MG63 (cell line): Measurements from ENCODE around the gene DZANK1. TPM values are rescaled to one million over a fixed set of nuclear protein-coding genes. Genes with fewer than 3 reads are reported as not detected.
A peak's percentile ranks its signal among the peaks of the same experiment; 100 is the strongest.
"Not testable (repeated sequence)": the region's sequence is repeated elsewhere in the genome, so short reads cannot be mapped to it uniquely, and the experiment has no call there.

Experiments
- DNase-seq: peaks from one replicate; pipeline ENCODE4 v3.0.0-alpha.2; 2020
- H3K27me3 ChIP-seq: fragments of 250-450 bp; sonication (Bioruptor Pico); 2 replicates; pipeline ENCODE4 v1.5.1; 2020; ENCODE audit warnings: mild to moderate bottlenecking, moderate library complexity
- H3K36me3 ChIP-seq: fragments of 250-450 bp; sonication (Bioruptor Pico); 2 replicates; pipeline ENCODE4 v1.5.1; 2020; ENCODE audit warnings: mild to moderate bottlenecking, moderate library complexity
- H3K4me3 ChIP-seq: fragments of 250-450 bp; sonication (Bioruptor Pico); 2 replicates; pipeline ENCODE4 v1.5.1; 2020; ENCODE audit warnings: mild to moderate bottlenecking, moderate library complexity
- H3K9me3 ChIP-seq: fragments of 250-450 bp; sonication (Bioruptor Pico); 2 replicates; pipeline ENCODE4 v1.5.1; 2020; ENCODE audit warnings: mild to moderate bottlenecking, moderate library complexity
- total RNA-seq: library from RNA; depleted of rRNA; stranded (reverse); fragments of >200 nt; shearing (Covaris generic); gene quantifications from 2 replicates; pipeline ENCODE4 v1.2.3, GENCODE V29; 2014; ENCODE audit warnings: low replicate concordance; rRNA removed

DZANK1 gene
- 0.10 and 0.40 TPM in 2 replicates for total RNA-seq

- no peaks in the 10 kb centered on the region for H3K27me3 ChIP-seq
These were observed at the start of gene DZANK1, which contains the start of gene POLR3F for GRCh38 chr20:18466894-18467730. Gene DZANK1 (minus strand): TSS chr20:18467030. CDS start chr20:18465358, 1,672 bp downstream. Gene POLR3F (plus strand): TSS chr20:18467390. CDS start chr20:18467507, 117 bp downstream.

GRCh38 chr20:18515973-18516372 is 49.1 kb upstream of the DZANK1 start:
- Histone ChIP-seq H3K36me3 (peaks cover 7% of the 10 kb centered on the region), H3K4me3 (no peak overlapping the region), H3K9me3 (no peaks in the 10 kb centered on the region), H3K27me3 (no peaks in the 10 kb centered on the region)
- no peak for DNase-seq

More at GRCh38 chr20:18466894-18467730, at the start of gene DZANK1, which contains the start of gene POLR3F:
- DNase-seq = peak; percentile 94
- Histone ChIP-seq H3K9me3 (no peaks in the 10 kb centered on the region), H3K4me3 (peak within 1 kb of the TSS; percentile 84), H3K36me3 (no peaks in the 10 kb centered on the region)

GRCh38 chr20:18514127-18514526 is 47.3 kb upstream of the DZANK1 start:
- Histone ChIP-seq H3K36me3 (peaks cover 7% of the 10 kb centered on the region), H3K27me3 (no peaks in the 10 kb centered on the region), H3K4me3 (no peak overlapping the region), H3K9me3 (no peaks in the 10 kb centered on the region)
- no peak for DNase-seq

GRCh38 chr20:18513208-18513607 is 46.4 kb upstream of the DZANK1 start:
- Histone ChIP-seq H3K27me3 (no peaks in the 10 kb centered on the region), H3K4me3 (no peak overlapping the region), H3K36me3 (peaks cover 4% of the 10 kb centered on the region), H3K9me3 (no peaks in the 10 kb centered on the region)
- DNase-seq = no peak

- Histone ChIP-seq H3K36me3 (peaks cover 4% of the 10 kb centered on the region), H3K9me3 (no peaks in the 10 kb centered on the region), H3K4me3 (no peak overlapping the region), H3K27me3 (no peaks in the 10 kb centered on the region)
- DNase-seq = no peak
These were observed 44.7 kb upstream of the DZANK1 start for GRCh38 chr20:18511571-18511970.

GRCh38 chr20:18507218-18508191 is 40.7 kb upstream of the DZANK1 start, which contains the start of gene SEC23B:
Gene SEC23B (plus strand): TSS chr20:18507940. CDS start chr20:18510836, 2,896 bp downstream.
- H3K4me3 ChIP-seq = peak within 1 kb of the TSS; percentile 91
- DNase-seq = peak; percentile 95
- H3K27me3 ChIP-seq = no peaks in the 10 kb centered on the region
- H3K36me3 ChIP-seq = no peaks in the 10 kb centered on the region; the same call in none of the 2 replicates
- no peaks in the 10 kb centered on the region for H3K9me3 ChIP-seq

GRCh38 chr20:18506744-18507143 is 39.9 kb upstream of the DZANK1 start:
- H3K27me3 ChIP-seq = no peaks in the 10 kb centered on the region
- H3K4me3 ChIP-seq = peak overlapping the region; percentile 91
- H3K9me3 ChIP-seq = no peaks in the 10 kb centered on the region
- H3K36me3 ChIP-seq = no peaks in the 10 kb centered on the region; the same call in 1 of the 2 replicates
- DNase-seq = no peak

- DNase-seq = no peak
- no peak overlapping the region for H3K4me3 ChIP-seq
These were observed 37.7 kb upstream of the DZANK1 start for GRCh38 chr20:18504479-18505060.

GRCh38 chr20:18501672-18502071 is 34.8 kb upstream of the DZANK1 start:
- not testable (repeated sequence) for H3K9me3 ChIP-seq, H3K27me3 ChIP-seq, H3K4me3 ChIP-seq, H3K36me3 ChIP-seq, DNase-seq

More at GRCh38 chr20:18504479-18505060, 37.7 kb upstream of the DZANK1 start:
- Histone ChIP-seq H3K36me3 (no peaks in the 10 kb centered on the region), H3K9me3 (no peaks in the 10 kb centered on the region), H3K27me3 (no peaks in the 10 kb centered on the region)

GRCh38 chr20:18497603-18498002 is 30.8 kb upstream of the DZANK1 start:
- Histone ChIP-seq H3K4me3 (peak overlapping the region; percentile 77), H3K9me3 (no peaks in the 10 kb centered on the region), H3K27me3 (no peaks in the 10 kb centered on the region), H3K36me3 (no peaks in the 10 kb centered on the region)
- DNase-seq = no peak

- Histone ChIP-seq H3K9me3 (no peaks in the 10 kb centered on the region), H3K36me3 (no peaks in the 10 kb centered on the region), H3K27me3 (no peaks in the 10 kb centered on the region), H3K4me3 (peak within 1 kb of the TSS; percentile 77)
- DNase-seq = peak; percentile 79
These were observed 30.1 kb upstream of the DZANK1 start, which contains the start of gene RBBP9 for GRCh38 chr20:18496740-18497592. Gene RBBP9 (minus strand): TSS chr20:18497225. CDS start chr20:18497167, 58 bp downstream.

- Histone ChIP-seq H3K4me3 (peak overlapping the region; percentile 77), H3K9me3 (no peaks in the 10 kb centered on the region), H3K36me3 (no peaks in the 10 kb centered on the region), H3K27me3 (no peaks in the 10 kb centered on the region)
- no peak for DNase-seq
These were observed 29.2 kb upstream of the DZANK1 start for GRCh38 chr20:18496042-18496441.

- DNase-seq = no peak
- H3K27me3 ChIP-seq = no peaks in the 10 kb centered on the region
- H3K9me3 ChIP-seq = no peaks in the 10 kb centered on the region
- peaks cover 5% of the 10 kb centered on the region for H3K36me3 ChIP-seq
- H3K4me3 ChIP-seq = no peak overlapping the region
These were observed 21.5 kb upstream of the DZANK1 start for GRCh38 chr20:18488301-18488700.

- Histone ChIP-seq H3K9me3 (no peaks in the 10 kb centered on the region), H3K36me3 (peaks cover 8% of the 10 kb centered on the region; the same call in 1 of the 2 replicates), H3K27me3 (no peaks in the 10 kb centered on the region), H3K4me3 (no peak overlapping the region)
- DNase-seq = no peak
These were observed 14.8 kb upstream of the DZANK1 start for GRCh38 chr20:18481596-18481995.

- no peaks in the 10 kb centered on the region for H3K27me3 ChIP-seq
- DNase-seq = no peak
- H3K36me3 ChIP-seq = peaks cover 5% of the 10 kb centered on the region; the same call in 1 of the 2 replicates
- no peaks in the 10 kb centered on the region for H3K9me3 ChIP-seq
- H3K4me3 ChIP-seq = no peak overlapping the region
These were observed 11.0 kb upstream of the DZANK1 start for GRCh38 chr20:18477821-18478220.
